GDM1 (cell line): Measurements from ENCODE around the gene HARS2.
"Not testable (repeated sequence)": the region's sequence is repeated elsewhere in the genome, so short reads cannot be mapped to it uniquely, and the experiment has no call there.

Source experiments
- DNase-seq: peaks from one replicate; lab custom pipeline; 2025; lab: John Stamatoyannopoulos, UW

The HARS2 gene

GRCh38 chr5:140690941-140691924 lies at the start of gene HARS2, which contains the start of gene HARS1:
Gene HARS2, plus strand, starts transcription at chr5:140691455. Its CDS starts 194 bp downstream, at chr5:140691649.
Gene HARS1, minus strand, starts transcription at chr5:140691370. Its CDS starts 66 bp downstream, at chr5:140691304.
- peak; percentile 87 for DNase-seq

- no peak for DNase-seq
Measured at GRCh38 chr5:140641716-140642115, 49.5 kb upstream of the HARS2 start.

- no peak for DNase-seq
Measured at GRCh38 chr5:140642718-140643117, 48.5 kb upstream of the HARS2 start.

GRCh38 chr5:140647042-140647419 lies 44.2 kb upstream of the HARS2 start:
- no peak for DNase-seq

GRCh38 chr5:140658870-140659269 lies 32.4 kb upstream of the HARS2 start:
- DNase-seq = no peak

GRCh38 chr5:140660371-140660770 lies 30.9 kb upstream of the HARS2 start:
- not testable (repeated sequence) for DNase-seq

GRCh38 chr5:140664030-140664358 lies 27.3 kb upstream of the HARS2 start:
- DNase-seq = no peak

- DNase-seq = peak; percentile 91
Measured at GRCh38 chr5:140664359-140665119, 26.7 kb upstream of the HARS2 start, which contains the start of gene WDR55. Gene WDR55, plus strand, starts transcription at chr5:140664904. Its CDS starts 9 bp downstream, at chr5:140664913.

- DNase-seq = not testable (repeated sequence)
Measured at GRCh38 chr5:140671035-140671434, 20.2 kb upstream of the HARS2 start.

- DNase-seq = no peak
Measured at GRCh38 chr5:140671472-140672125, 19.7 kb upstream of the HARS2 start.

GRCh38 chr5:140672455-140673186 lies 18.6 kb upstream of the HARS2 start:
- DNase-seq = no peak

GRCh38 chr5:140673187-140673976 lies 17.9 kb upstream of the HARS2 start, which contains the start of gene DND1:
Gene DND1, minus strand, starts transcription at chr5:140673576. Its CDS starts 34 bp downstream, at chr5:140673542.
- DNase-seq = no peak

GRCh38 chr5:140674211-140674610 lies 17.0 kb upstream of the HARS2 start:
- no peak for DNase-seq

GRCh38 chr5:140674629-140675028 lies 16.6 kb upstream of the HARS2 start:
- DNase-seq = no peak

- DNase-seq = no peak
Measured at GRCh38 chr5:140677947-140678346, 13.3 kb upstream of the HARS2 start.

GRCh38 chr5:140678993-140679392 lies 12.3 kb upstream of the HARS2 start:
- no peak for DNase-seq

GRCh38 chr5:140690376-140690932 lies 801 bp upstream of the HARS2 start:
- DNase-seq = no peak

GRCh38 chr5:140694276-140694675 lies 3.0 kb downstream of the HARS2 start:
- no peak for DNase-seq

- DNase-seq = no peak
Measured at GRCh38 chr5:140696891-140697492, 5.7 kb downstream of the HARS2 start.
